ENCODE data around the gene ECEL1.

Gene ECEL1

GRCh38 chr2:232522623-232523401 lies 35.2 kb upstream of the ECEL1 start:
- Histone ChIP-seq H3K27ac (ENCODE audit: low read depth, low read length) (no peak overlapping the region), H3K79me2 (ENCODE audit: control insufficient read depth, insufficient read depth, low read length, unreplicated experiment) (no peaks in the 10 kb centered on the region), H2AFZ (ENCODE audit: low read length, unreplicated experiment) (no peak overlapping the region), H3K4me1 (ENCODE audit: control insufficient read depth, insufficient read depth, low read length, unreplicated experiment) (no peaks in the 10 kb centered on the region), H3K27me3 (ENCODE audit: insufficient read depth, low read length) (peaks cover 60% of the 10 kb centered on the region), H3K36me3 (ENCODE audit: insufficient read depth, low read length) (no peaks in the 10 kb centered on the region), H3K4me3 (ENCODE audit: low read depth, low read length) (no peak overlapping the region)

- H3K4me1 ChIP-seq (ENCODE audit: control insufficient read depth, insufficient read depth, low read length, unreplicated experiment): no peaks in the 10 kb centered on the region
- H3K27ac ChIP-seq (ENCODE audit: low read depth, low read length): no peak overlapping the region
- peaks cover 60% of the 10 kb centered on the region for H3K27me3 ChIP-seq (ENCODE audit: insufficient read depth, low read length)
- no peaks in the 10 kb centered on the region for H3K36me3 ChIP-seq (ENCODE audit: insufficient read depth, low read length)
- no peaks in the 10 kb centered on the region for H3K79me2 ChIP-seq (ENCODE audit: control insufficient read depth, insufficient read depth, low read length, unreplicated experiment)
- H2AFZ ChIP-seq (ENCODE audit: low read length, unreplicated experiment): no peak overlapping the region
- no peak overlapping the region for H3K4me3 ChIP-seq (ENCODE audit: low read depth, low read length)
Measured at GRCh38 chr2:232521959-232522622, 34.5 kb upstream of the ECEL1 start.

- Histone ChIP-seq H3K36me3 (ENCODE audit: insufficient read depth, low read length) (no peaks in the 10 kb centered on the region), H3K4me3 (ENCODE audit: low read depth, low read length) (no peak overlapping the region), H3K27me3 (ENCODE audit: insufficient read depth, low read length) (peaks cover 60% of the 10 kb centered on the region), H2AFZ (ENCODE audit: low read length, unreplicated experiment) (no peak overlapping the region), H3K79me2 (ENCODE audit: control insufficient read depth, insufficient read depth, low read length, unreplicated experiment) (no peaks in the 10 kb centered on the region), H3K4me1 (ENCODE audit: control insufficient read depth, insufficient read depth, low read length, unreplicated experiment) (no peaks in the 10 kb centered on the region), H3K27ac (ENCODE audit: low read depth, low read length) (no peak overlapping the region)
Measured at GRCh38 chr2:232521098-232521497, 33.5 kb upstream of the ECEL1 start.

- Histone ChIP-seq H3K4me1 (ENCODE audit: control insufficient read depth, insufficient read depth, low read length, unreplicated experiment) (no peaks in the 10 kb centered on the region), H3K27me3 (ENCODE audit: insufficient read depth, low read length) (peaks cover 61% of the 10 kb centered on the region), H3K4me3 (ENCODE audit: low read depth, low read length) (no peak overlapping the region), H3K36me3 (ENCODE audit: insufficient read depth, low read length) (no peaks in the 10 kb centered on the region), H3K27ac (ENCODE audit: low read depth, low read length) (no peak overlapping the region), H2AFZ (ENCODE audit: low read length, unreplicated experiment) (no peak overlapping the region), H3K79me2 (ENCODE audit: control insufficient read depth, insufficient read depth, low read length, unreplicated experiment) (no peaks in the 10 kb centered on the region)
Measured at GRCh38 chr2:232520489-232520888, 32.9 kb upstream of the ECEL1 start.

GRCh38 chr2:232519581-232520438 lies 32.2 kb upstream of the ECEL1 start, which contains the start of gene PRSS56:
Gene PRSS56, plus strand, starts transcription at chr2:232520388. Its CDS starts 211 bp downstream, at chr2:232520599.
- H3K4me1 ChIP-seq (ENCODE audit: control insufficient read depth, insufficient read depth, low read length, unreplicated experiment): no peaks in the 10 kb centered on the region
- no peak within 1 kb of the TSS for H3K4me3 ChIP-seq (ENCODE audit: low read depth, low read length)
- H3K36me3 ChIP-seq (ENCODE audit: insufficient read depth, low read length): no peaks in the 10 kb centered on the region
- peaks cover 65% of the 10 kb centered on the region for H3K27me3 ChIP-seq (ENCODE audit: insufficient read depth, low read length)
- H2AFZ ChIP-seq (ENCODE audit: low read length, unreplicated experiment): no peak within 1 kb of the TSS
- no peaks in the 10 kb centered on the region for H3K79me2 ChIP-seq (ENCODE audit: control insufficient read depth, insufficient read depth, low read length, unreplicated experiment)
- no peak within 1 kb of the TSS for H3K27ac ChIP-seq (ENCODE audit: low read depth, low read length)

GRCh38 chr2:232518844-232519243 lies 31.2 kb upstream of the ECEL1 start:
- Histone ChIP-seq H3K27ac (ENCODE audit: low read depth, low read length) (no peak overlapping the region), H3K4me1 (ENCODE audit: control insufficient read depth, insufficient read depth, low read length, unreplicated experiment) (no peaks in the 10 kb centered on the region), H3K79me2 (ENCODE audit: control insufficient read depth, insufficient read depth, low read length, unreplicated experiment) (no peaks in the 10 kb centered on the region), H2AFZ (ENCODE audit: low read length, unreplicated experiment) (no peak overlapping the region), H3K36me3 (ENCODE audit: insufficient read depth, low read length) (no peaks in the 10 kb centered on the region), H3K4me3 (ENCODE audit: low read depth, low read length) (no peak overlapping the region), H3K27me3 (ENCODE audit: insufficient read depth, low read length) (peaks cover 65% of the 10 kb centered on the region)

- peaks cover 57% of the 10 kb centered on the region for H3K27me3 ChIP-seq (ENCODE audit: insufficient read depth, low read length)
- H3K4me1 ChIP-seq (ENCODE audit: control insufficient read depth, insufficient read depth, low read length, unreplicated experiment): no peaks in the 10 kb centered on the region
- H2AFZ ChIP-seq (ENCODE audit: low read length, unreplicated experiment): no peak overlapping the region
- no peaks in the 10 kb centered on the region for H3K36me3 ChIP-seq (ENCODE audit: insufficient read depth, low read length)
- H3K4me3 ChIP-seq (ENCODE audit: low read depth, low read length): no peak overlapping the region
- H3K79me2 ChIP-seq (ENCODE audit: control insufficient read depth, insufficient read depth, low read length, unreplicated experiment): no peaks in the 10 kb centered on the region
- no peak overlapping the region for H3K27ac ChIP-seq (ENCODE audit: low read depth, low read length)
Measured at GRCh38 chr2:232516551-232516950, 28.9 kb upstream of the ECEL1 start.

GRCh38 chr2:232515639-232516038 lies 28.0 kb upstream of the ECEL1 start:
- H3K36me3 ChIP-seq (ENCODE audit: insufficient read depth, low read length): no peaks in the 10 kb centered on the region
- no peak overlapping the region for H3K4me3 ChIP-seq (ENCODE audit: low read depth, low read length)
- H3K27ac ChIP-seq (ENCODE audit: low read depth, low read length): no peak overlapping the region
- no peaks in the 10 kb centered on the region for H3K4me1 ChIP-seq (ENCODE audit: control insufficient read depth, insufficient read depth, low read length, unreplicated experiment)
- H3K79me2 ChIP-seq (ENCODE audit: control insufficient read depth, insufficient read depth, low read length, unreplicated experiment): no peaks in the 10 kb centered on the region
- H2AFZ ChIP-seq (ENCODE audit: low read length, unreplicated experiment): no peak overlapping the region
- peaks cover 52% of the 10 kb centered on the region for H3K27me3 ChIP-seq (ENCODE audit: insufficient read depth, low read length)

GRCh38 chr2:232513353-232513752 lies 25.7 kb upstream of the ECEL1 start:
- H2AFZ ChIP-seq (ENCODE audit: low read length, unreplicated experiment): no peak overlapping the region
- H3K36me3 ChIP-seq (ENCODE audit: insufficient read depth, low read length): no peaks in the 10 kb centered on the region
- H3K4me1 ChIP-seq (ENCODE audit: control insufficient read depth, insufficient read depth, low read length, unreplicated experiment): no peaks in the 10 kb centered on the region
- no peak overlapping the region for H3K27ac ChIP-seq (ENCODE audit: low read depth, low read length)
- peaks cover 32% of the 10 kb centered on the region for H3K27me3 ChIP-seq (ENCODE audit: insufficient read depth, low read length)
- no peaks in the 10 kb centered on the region for H3K79me2 ChIP-seq (ENCODE audit: control insufficient read depth, insufficient read depth, low read length, unreplicated experiment)
- no peak overlapping the region for H3K4me3 ChIP-seq (ENCODE audit: low read depth, low read length)

GRCh38 chr2:232512602-232513001 lies 25.0 kb upstream of the ECEL1 start:
- H3K36me3 ChIP-seq (ENCODE audit: insufficient read depth, low read length): no peaks in the 10 kb centered on the region
- H3K4me3 ChIP-seq (ENCODE audit: low read depth, low read length): no peak overlapping the region
- no peaks in the 10 kb centered on the region for H3K4me1 ChIP-seq (ENCODE audit: control insufficient read depth, insufficient read depth, low read length, unreplicated experiment)
- H3K27me3 ChIP-seq (ENCODE audit: insufficient read depth, low read length): peaks cover 39% of the 10 kb centered on the region
- no peaks in the 10 kb centered on the region for H3K79me2 ChIP-seq (ENCODE audit: control insufficient read depth, insufficient read depth, low read length, unreplicated experiment)
- H3K27ac ChIP-seq (ENCODE audit: low read depth, low read length): no peak overlapping the region
- no peak overlapping the region for H2AFZ ChIP-seq (ENCODE audit: low read length, unreplicated experiment)

All from ACC112 (cell line).